Coronary artery (tissue), 2 donors: ENCODE results near the gene C1QTNF6.
"Not testable (repeated sequence)": the region's sequence is repeated elsewhere in the genome, so short reads cannot be mapped to it uniquely, and the experiment has no call there.

Experiments used
- DNase-seq: peaks from one replicate; pipeline ENCODE4 v3.0.0-alpha.2; 2017; ENCODE audit warnings: low spot score
- H3K27ac ChIP-seq, 2 donors: fragments of 200-600 bp; sonication (generic); one replicate each; pipeline ENCODE4 v1.5.1; 2016 to 2019
- H3K4me3 ChIP-seq: fragments of 200-600 bp; sonication (generic); 2 replicates; pipeline ENCODE4 v1.5.1; 2016; ENCODE audit warnings: mild to moderate bottlenecking, moderate library complexity
- CTCF ChIP-seq: fragments of 200-600 bp; sonication (generic); IDR thresholded peaks from one replicate; pipeline ENCODE4 v1.5.1; 2019; ENCODE audit warnings: antibody characterized with exemption

The C1QTNF6 gene

DNA sequence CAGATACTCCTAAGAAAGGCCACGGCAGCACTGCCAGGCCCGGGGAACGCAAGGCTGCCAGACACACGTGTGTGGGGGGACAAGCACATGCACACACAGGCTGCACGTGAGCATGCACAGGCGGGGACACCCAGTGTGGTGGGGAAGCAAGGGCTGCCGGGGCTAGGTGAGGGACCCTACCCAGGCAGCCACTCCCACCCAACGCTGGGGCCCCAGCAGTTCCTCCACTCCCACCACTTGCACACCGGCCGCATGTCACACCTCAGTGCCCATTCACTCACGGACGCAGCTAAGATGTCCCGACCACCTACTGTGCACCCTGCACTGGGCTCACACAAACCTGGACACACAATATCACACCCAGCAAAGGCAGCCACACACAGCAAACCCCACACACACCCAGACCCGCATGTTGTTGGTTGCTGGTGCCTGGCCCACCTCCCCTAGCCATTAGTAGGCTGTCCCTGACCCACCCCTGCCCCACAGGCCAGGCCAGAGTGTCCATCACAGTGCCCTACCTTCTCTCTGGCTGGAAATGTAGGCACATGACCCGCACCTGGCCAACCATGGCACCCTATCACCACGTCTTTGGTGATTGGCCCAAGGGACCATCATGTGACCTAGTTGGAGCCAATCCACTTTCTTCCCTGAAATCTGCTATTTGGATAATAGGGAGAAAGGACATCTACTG lies 15.5 kb upstream of the C1QTNF6 start:
- no peak for TF ChIP-seq CTCF
- Histone ChIP-seq H3K4me3 (no peak overlapping the region), H3K27ac (no peak overlapping the region)
- no peak for DNase-seq

DNA sequence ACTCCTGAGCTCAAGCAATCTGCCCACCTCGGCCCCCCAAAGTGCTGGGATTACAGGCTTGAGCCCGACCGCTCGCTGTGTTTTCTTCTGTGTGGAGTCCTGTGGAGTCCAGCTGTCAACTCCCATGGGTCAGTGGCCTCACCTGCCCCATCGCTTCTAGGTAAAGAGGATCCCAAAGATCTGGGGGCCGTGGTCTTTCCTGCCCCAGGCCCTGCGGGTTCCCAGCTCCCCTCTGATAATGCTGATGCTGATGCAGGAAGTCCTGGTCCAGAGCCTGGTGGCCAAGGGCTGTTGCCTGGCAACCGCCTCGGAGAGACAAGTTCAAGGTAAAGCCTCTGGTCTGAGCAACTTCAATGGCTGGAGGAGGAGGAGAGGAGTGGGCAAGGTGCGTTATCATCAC lies 14.7 kb upstream of the C1QTNF6 start:
- no peak for DNase-seq
- H3K27ac ChIP-seq = no peak overlapping the region
- no peak for TF ChIP-seq CTCF

GRCh38 chr22:37202001-37202555 lies 14.0 kb upstream of the C1QTNF6 start:
- no peak overlapping the region for H3K4me3 ChIP-seq
- no peak for DNase-seq
- H3K27ac ChIP-seq = no peak overlapping the region
- TF ChIP-seq CTCF = no peak

More for the DNA sequence above, 14.7 kb upstream of the C1QTNF6 start:
- no peak overlapping the region for H3K4me3 ChIP-seq

GRCh38 chr22:37201443-37201820 lies 13.4 kb upstream of the C1QTNF6 start:
- not testable (repeated sequence) for DNase-seq, H3K27ac ChIP-seq, H3K4me3 ChIP-seq

GRCh38 chr22:37199760-37200108 lies 11.7 kb upstream of the C1QTNF6 start:
- TF ChIP-seq CTCF = peak; percentile 0
- Histone ChIP-seq H3K4me3 (peak overlapping the region; percentile 85), H3K27ac (peak overlapping the region; percentile 44 to 96)
- no peak for DNase-seq

DNA sequence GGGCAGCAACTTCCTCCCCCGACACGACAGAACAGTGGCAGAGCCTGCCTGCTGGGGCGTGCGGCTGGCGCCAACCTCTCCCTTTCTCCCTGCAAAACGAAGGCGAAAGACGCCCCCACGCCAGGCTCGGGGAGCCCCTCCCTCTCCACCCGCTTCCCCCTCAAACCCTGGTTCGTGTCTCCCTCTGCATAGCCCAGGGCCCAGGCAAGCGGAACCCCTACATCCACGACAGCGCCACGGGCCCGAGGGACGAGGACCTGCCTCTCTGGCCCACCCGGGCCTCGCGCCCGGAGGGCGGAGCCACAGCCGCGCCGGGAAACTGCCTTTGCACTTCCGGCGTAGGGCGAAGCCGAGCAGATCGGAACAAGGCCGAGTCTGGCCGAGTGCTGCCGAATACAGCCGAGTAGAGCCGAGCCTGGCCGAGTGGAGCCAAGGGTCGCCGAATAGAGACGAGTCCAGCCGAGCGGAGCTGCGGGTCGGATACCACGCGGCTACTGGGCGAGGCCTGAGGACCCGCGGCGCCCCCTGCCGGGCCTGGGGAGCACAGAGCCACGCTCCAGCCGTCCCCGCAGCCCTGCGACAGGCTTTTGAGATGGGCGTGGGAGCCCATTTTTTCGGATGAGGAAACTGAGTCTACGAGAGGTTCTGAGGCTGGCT lies 11.2 kb upstream of the C1QTNF6 start:
- Histone ChIP-seq H3K27ac (peak overlapping the region; percentile 96 to 98), H3K4me3 (peak overlapping the region; percentile 85)
- peak; percentile 82 for TF ChIP-seq CTCF
- DNase-seq = peak; percentile 99

- TF ChIP-seq CTCF = peak; percentile 93
- DNase-seq = no peak
- Histone ChIP-seq H3K27ac (peak overlapping the region; percentile 96 to 98), H3K4me3 (peak overlapping the region; percentile 85)
Measured at GRCh38 chr22:37198258-37199102, 10.4 kb upstream of the C1QTNF6 start.
